ENCODE results near the gene CBX3. TPM values are rescaled to one million over a fixed set of nuclear protein-coding genes. Genes with fewer than 3 reads are reported as not detected.
A peak's percentile ranks its signal among the peaks of the same experiment; 100 is the strongest.

CBX3 gene
- polyA plus RNA-seq, 1 experiment: 174 TPM

GRCh38 chr7:26203016-26203415 lies 1.5 kb downstream of the CBX3 start:
- peak overlapping the region; percentile 97 for H3K4me3 ChIP-seq (ENCODE audit: low read depth, low read length)
- CTCF ChIA-PET: interaction anchor here (1.0 kb wide), 1 partner anchor 112 kb away, joined by 8 read pairs; no protein-coding TSS in a partner anchor
- H3K9me3 ChIP-seq (ENCODE audit: control insufficient read depth, insufficient read depth, low read length): peaks cover 5% of the 10 kb centered on the region; the same call in 1 of the 2 replicates
- POLR2A ChIA-PET: interaction anchor here (2.2 kb wide), 1 partner anchor 15 kb away, joined by 10 read pairs; no protein-coding TSS in a partner anchor
- no peak overlapping the region for H3K27ac ChIP-seq (ENCODE audit: low read depth, low read length)
- H3K27me3 ChIP-seq (ENCODE audit: control insufficient read depth, insufficient read depth, low read length): no peaks in the 10 kb centered on the region
- TF ChIP-seq CTCF (IDR thresholded peaks at IDR 0.05; ENCODE audit: low read depth, low read length): no peak
- no peak for DNase-seq (ENCODE audit: low read depth, low spot score)

GRCh38 chr7:26208040-26208439 lies 6.5 kb downstream of the CBX3 start:
- CTCF ChIA-PET: interaction anchor here (0.6 to 1.6 kb wide), 2 partner anchors 9 to 117 kb away, joined by 3 to 4 read pairs; no protein-coding TSS in a partner anchor
- no peak for TF ChIP-seq CTCF (IDR thresholded peaks at IDR 0.05; ENCODE audit: low read depth, low read length)
- POLR2A ChIA-PET: no interaction called here
- no peak for DNase-seq (ENCODE audit: low read depth, low spot score)
- Histone ChIP-seq H3K27ac (ENCODE audit: low read depth, low read length) (no peak overlapping the region), H3K9me3 (ENCODE audit: control insufficient read depth, insufficient read depth, low read length) (no peaks in the 10 kb centered on the region), H3K27me3 (ENCODE audit: control insufficient read depth, insufficient read depth, low read length) (no peaks in the 10 kb centered on the region), H3K4me3 (ENCODE audit: low read depth, low read length) (no peak overlapping the region)

GRCh38 chr7:26212921-26213718 lies 11.6 kb downstream of the CBX3 start:
- H3K4me3 ChIP-seq (ENCODE audit: low read depth, low read length): no peak overlapping the region
- no peak for DNase-seq (ENCODE audit: low read depth, low spot score)
- TF ChIP-seq CTCF (IDR thresholded peaks at IDR 0.05; ENCODE audit: low read depth, low read length): no peak
- no peaks in the 10 kb centered on the region for H3K27me3 ChIP-seq (ENCODE audit: control insufficient read depth, insufficient read depth, low read length)
- POLR2A ChIA-PET: interaction anchor here (0.7 to 1.8 kb wide), 2 partner anchors 13 to 33 kb away, joined by 3 to 4 read pairs; no protein-coding TSS in a partner anchor
- CTCF ChIA-PET: no interaction called here
- no peak overlapping the region for H3K27ac ChIP-seq (ENCODE audit: low read depth, low read length)
- H3K9me3 ChIP-seq (ENCODE audit: control insufficient read depth, insufficient read depth, low read length): no peaks in the 10 kb centered on the region

- no peak for TF ChIP-seq CTCF (IDR thresholded peaks at IDR 0.05; ENCODE audit: low read depth, low read length)
- Histone ChIP-seq H3K27ac (ENCODE audit: low read depth, low read length) (no peak overlapping the region), H3K9me3 (ENCODE audit: control insufficient read depth, insufficient read depth, low read length) (no peaks in the 10 kb centered on the region), H3K27me3 (ENCODE audit: control insufficient read depth, insufficient read depth, low read length) (no peaks in the 10 kb centered on the region), H3K4me3 (ENCODE audit: low read depth, low read length) (no peak overlapping the region)
- CTCF ChIA-PET: interaction anchor here (0.9 to 1.2 kb wide), 2 partner anchors 124 to 156 kb away, joined by 3 to 4 read pairs; no protein-coding TSS in a partner anchor
- DNase-seq (ENCODE audit: low read depth, low spot score): no peak
- POLR2A ChIA-PET: no interaction called here
Measured at GRCh38 chr7:26213807-26214515, 12.4 kb downstream of the CBX3 start.
